CD4-positive, CD25-positive, alpha-beta regulatory T cell (primary cell): ENCODE measurements around the gene GPR89A. TPM values are rescaled to one million over a fixed set of nuclear protein-coding genes. Genes with fewer than 3 reads are reported as not detected.
A peak's percentile ranks its signal among the peaks of the same experiment; 100 is the strongest.
"Not testable (repeated sequence)": the region's sequence is repeated elsewhere in the genome, so short reads cannot be mapped to it uniquely, and the experiment has no call there.

ENCODE experiments used
- ATAC-seq, 2 donors: fragments of 150-1000 bp; cut with Tn5 transposase; one replicate each; pipeline ENCODE4 v1.10.0; 2021; ENCODE audit warnings: low read depth in 2 of 2, moderate number of reproducible peaks in 2 of 2, moderate library complexity in 1 of 2
- DNase-seq, 3 donors: peaks; one replicate each; pipeline versions ENCODE4 v3.0.0 to v3.0.0-alpha.2; 2012 to 2022; ENCODE audit warnings: mixed read lengths in 1 of 3
- H3K27ac ChIP-seq: one replicate; pipeline ENCODE4 v1.7.0; 2013; ENCODE audit warnings: mild to moderate bottlenecking, low read length; ENCODE audit not compliant: insufficient read depth, poor library complexity, severe bottlenecking
- H3K27me3 ChIP-seq: one replicate; pipeline ENCODE4 v1.7.0; 2013; ENCODE audit warnings: low read length; ENCODE audit not compliant: control insufficient read depth, insufficient read depth
- H3K36me3 ChIP-seq: one replicate; pipeline ENCODE4 v1.7.0; 2013; ENCODE audit warnings: mild to moderate bottlenecking, low read length, moderate library complexity; ENCODE audit not compliant: control insufficient read depth, insufficient read depth
- H3K4me1 ChIP-seq: 2 replicates; pipeline ENCODE4 v1.7.0; 2013; ENCODE audit warnings: mild to moderate bottlenecking, low read length; ENCODE audit not compliant: insufficient read depth, control insufficient read depth, poor library complexity, severe bottlenecking
- H3K4me3 ChIP-seq: one replicate; pipeline ENCODE4 v1.7.0; 2013; ENCODE audit warnings: low read depth, mild to moderate bottlenecking, low read length, moderate library complexity
- H3K9me3 ChIP-seq, 2 experiments: 1 replicate in 1 of 2; 2 replicates in 1 of 2; pipeline ENCODE4 v1.7.0; 2013; ENCODE audit warnings: low read length in 2 of 2, mild to moderate bottlenecking in 1 of 2, moderate library complexity in 1 of 2; ENCODE audit not compliant: control insufficient read depth in 2 of 2
- H3K27ac Mint-ChIP-seq, 3 donors: one replicate each; pipeline ENCODE4 v1.8.0; 2020 to 2022; ENCODE audit warnings: mild to moderate bottlenecking in 3 of 3, mixed read lengths in 3 of 3, moderate library complexity in 2 of 3
- H3K27me3 Mint-ChIP-seq: one replicate; pipeline ENCODE4 v1.8.0; 2022; ENCODE audit warnings: mild to moderate bottlenecking, mixed read lengths
- H3K36me3 Mint-ChIP-seq: one replicate; pipeline ENCODE4 v1.8.0; 2020; ENCODE audit warnings: mixed read lengths
- H3K4me1 Mint-ChIP-seq, 4 donors: one replicate each; pipeline ENCODE4 v1.8.0; 2020 to 2022; ENCODE audit warnings: mixed read lengths in 4 of 4, mild to moderate bottlenecking in 1 of 4
- H3K4me3 Mint-ChIP-seq, 4 donors: one replicate each; pipeline ENCODE4 v1.8.0; 2020 to 2022; ENCODE audit warnings: mild to moderate bottlenecking in 4 of 4, mixed read lengths in 4 of 4, moderate library complexity in 3 of 4
- H3K9me3 Mint-ChIP-seq, 7 donors: one replicate each; pipeline ENCODE4 v1.8.0; 2020 to 2022; ENCODE audit warnings: mixed read lengths in 7 of 7, mild to moderate bottlenecking in 3 of 7, moderate library complexity in 2 of 7
- polyA plus RNA-seq, 4 donors: library from polyadenylated mRNA; unstranded; fragments of 300-500 nt; fragmentation: Illumina TruSeq; gene quantifications; one replicate each; pipeline ENCODE4 v1.2.3, GENCODE V29; 2021
- total RNA-seq: library from RNA; stranded (reverse); gene quantifications from one replicate; pipeline ENCODE4 v1.2.3, GENCODE V29; 2022

GPR89A gene
- total and polyA plus RNA-seq, 5 donors from 2014 or later: 21.9 to 39.0 (median 27.0) TPM

DNA sequence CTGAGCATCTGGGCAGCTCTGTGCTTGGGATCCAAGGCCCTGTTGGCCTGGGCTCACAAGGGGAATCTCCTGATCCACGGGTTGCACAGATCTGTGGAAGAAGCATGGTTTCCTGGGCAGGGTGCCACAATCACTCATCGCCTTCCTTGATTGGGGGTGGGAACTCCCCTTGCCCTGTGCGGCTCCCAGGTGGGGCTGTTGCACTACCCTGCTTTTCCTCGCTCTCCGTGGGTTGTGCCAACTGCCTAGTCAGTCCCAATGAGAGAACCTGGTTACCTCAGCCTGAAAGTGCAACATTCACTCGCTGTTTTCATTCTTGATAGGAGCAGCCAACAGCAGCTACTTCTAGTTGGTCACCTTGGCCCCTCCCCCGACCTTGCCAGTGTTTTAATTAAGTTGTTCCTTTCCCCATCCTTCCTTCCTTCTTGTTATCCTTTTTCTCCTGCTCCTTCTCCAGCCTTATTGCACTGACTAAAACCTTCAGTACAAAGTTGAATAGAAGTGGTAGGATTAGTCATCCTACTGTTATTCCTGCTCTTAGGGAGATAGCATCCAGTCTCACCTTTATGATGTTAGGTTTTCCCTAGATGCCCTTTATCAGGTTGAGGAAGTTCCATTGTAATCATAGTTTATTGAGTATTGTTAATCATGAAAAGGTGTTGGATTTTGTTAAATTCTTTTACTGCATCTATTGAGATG lies 48.6 kb downstream of the GPR89A start:
- not testable (repeated sequence) for H3K27me3 ChIP-seq, H3K4me1 ChIP-seq, H3K4me3 ChIP-seq, ATAC-seq, H3K4me3 Mint-ChIP-seq, H3K27ac ChIP-seq, H3K4me1 Mint-ChIP-seq, H3K9me3 Mint-ChIP-seq, DNase-seq, H3K36me3 ChIP-seq, H3K27ac Mint-ChIP-seq, H3K9me3 ChIP-seq, H3K27me3 Mint-ChIP-seq
- H3K36me3 Mint-ChIP-seq: peaks cover 15% of the 10 kb centered on the region

DNA sequence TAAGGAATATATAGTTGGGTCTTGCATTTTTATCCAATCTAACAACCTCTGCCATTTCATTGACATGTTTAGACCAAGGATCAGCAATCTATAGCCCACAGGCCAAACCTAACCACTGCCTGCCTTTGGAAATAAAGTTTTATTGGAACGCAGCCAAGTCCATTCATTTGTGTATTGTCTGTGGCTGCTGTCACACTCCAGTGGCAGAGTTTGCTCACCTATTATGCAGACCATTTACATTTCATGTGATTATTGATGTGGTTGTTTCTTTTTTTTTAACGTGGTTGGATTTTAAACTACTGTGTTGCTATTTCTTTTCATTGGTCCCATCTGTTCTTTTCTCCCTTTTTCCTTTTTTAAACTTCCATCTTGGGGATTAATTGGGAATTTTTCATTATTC lies 54.7 kb downstream of the GPR89A start:
- H3K27me3 ChIP-seq, H3K27ac ChIP-seq, H3K4me3 ChIP-seq, H3K27me3 Mint-ChIP-seq, ATAC-seq, H3K27ac Mint-ChIP-seq, H3K9me3 ChIP-seq, DNase-seq, H3K4me3 Mint-ChIP-seq, H3K9me3 Mint-ChIP-seq, H3K36me3 ChIP-seq, H3K4me1 Mint-ChIP-seq, H3K4me1 ChIP-seq: not testable (repeated sequence)
- peaks cover 11% of the 10 kb centered on the region for H3K36me3 Mint-ChIP-seq

DNA sequence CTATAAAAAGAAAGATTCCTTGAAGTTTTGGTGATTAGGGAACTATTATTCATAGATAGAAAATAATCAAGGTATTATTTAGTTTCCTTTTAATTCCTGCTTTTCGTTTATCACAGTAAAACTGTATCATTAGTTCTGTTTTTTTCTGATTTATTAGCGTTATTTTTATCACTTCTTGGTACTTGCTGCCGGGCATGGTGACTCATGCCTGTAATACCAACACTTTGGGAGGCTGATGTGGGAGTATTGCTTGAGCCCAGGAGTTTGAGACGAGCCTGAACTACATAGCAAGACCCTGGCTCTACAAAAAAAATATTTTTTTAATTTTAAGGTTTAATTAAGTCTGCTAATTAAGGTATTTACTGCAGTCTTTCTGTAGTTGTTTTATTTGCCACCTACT lies 57.2 kb downstream of the GPR89A start:
- not testable (repeated sequence) for H3K9me3 ChIP-seq, H3K4me3 ChIP-seq, H3K4me1 Mint-ChIP-seq, DNase-seq, H3K36me3 ChIP-seq, H3K4me3 Mint-ChIP-seq, H3K27ac ChIP-seq, H3K4me1 ChIP-seq, ATAC-seq, H3K27ac Mint-ChIP-seq, H3K27me3 ChIP-seq, H3K27me3 Mint-ChIP-seq, H3K9me3 Mint-ChIP-seq
- peaks cover 11% of the 10 kb centered on the region for H3K36me3 Mint-ChIP-seq

DNA sequence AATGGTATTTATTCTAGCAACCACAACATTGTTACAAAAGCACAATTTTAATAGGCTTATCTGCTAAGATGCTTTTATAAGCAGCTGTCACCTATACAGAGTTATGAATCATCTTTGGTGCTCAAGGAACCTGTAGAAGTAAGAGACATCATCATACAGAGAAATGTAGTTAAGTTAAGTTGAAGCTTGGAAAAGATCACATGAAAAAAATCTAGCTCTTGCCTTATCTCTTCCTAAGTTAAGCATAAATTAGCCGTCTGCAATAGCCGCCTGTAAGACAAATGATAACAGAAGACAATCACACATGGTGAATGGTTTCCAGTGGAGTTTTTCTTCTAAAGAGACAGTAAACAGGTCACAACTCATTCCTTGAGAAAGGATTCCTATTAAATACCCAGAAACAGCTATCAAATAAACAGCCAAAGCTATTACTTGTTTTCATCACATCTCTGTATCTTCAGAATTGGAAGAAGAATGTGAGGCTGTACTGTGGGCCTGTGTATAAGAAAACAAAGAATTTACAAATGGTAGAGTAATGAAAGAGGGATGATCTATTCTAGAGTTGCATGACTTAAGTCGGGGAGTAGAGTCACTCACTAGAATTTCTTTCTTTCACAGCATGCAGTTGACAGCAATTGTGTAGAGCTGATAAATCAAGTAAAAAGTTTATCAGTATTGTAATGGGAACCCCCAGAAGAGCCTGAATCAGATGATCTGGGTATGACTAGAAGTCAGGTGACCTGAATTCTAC lies 63.4 kb downstream of the GPR89A start:
- DNase-seq, H3K4me3 ChIP-seq, H3K27ac Mint-ChIP-seq, H3K27ac ChIP-seq, H3K9me3 ChIP-seq, ATAC-seq, H3K27me3 Mint-ChIP-seq, H3K36me3 ChIP-seq, H3K27me3 ChIP-seq, H3K4me3 Mint-ChIP-seq, H3K9me3 Mint-ChIP-seq, H3K4me1 ChIP-seq: not testable (repeated sequence)
- H3K4me1 Mint-ChIP-seq: peaks cover 0 to 12% (median 8%) of the 10 kb centered on the region in 4 donors
- H3K36me3 Mint-ChIP-seq: peaks cover 11% of the 10 kb centered on the region

- H3K9me3 ChIP-seq, H3K36me3 Mint-ChIP-seq, ATAC-seq, H3K4me3 Mint-ChIP-seq, H3K27ac ChIP-seq, H3K27ac Mint-ChIP-seq, H3K27me3 Mint-ChIP-seq, H3K27me3 ChIP-seq, DNase-seq, H3K4me1 ChIP-seq, H3K9me3 Mint-ChIP-seq, H3K36me3 ChIP-seq, H3K4me3 ChIP-seq: not testable (repeated sequence)
- peaks cover 0 to 12% (median 7%) of the 10 kb centered on the region in 4 donors for H3K4me1 Mint-ChIP-seq
Observed at GRCh38 chr1:145673217-145673616, 65.4 kb downstream of the GPR89A start.

DNA sequence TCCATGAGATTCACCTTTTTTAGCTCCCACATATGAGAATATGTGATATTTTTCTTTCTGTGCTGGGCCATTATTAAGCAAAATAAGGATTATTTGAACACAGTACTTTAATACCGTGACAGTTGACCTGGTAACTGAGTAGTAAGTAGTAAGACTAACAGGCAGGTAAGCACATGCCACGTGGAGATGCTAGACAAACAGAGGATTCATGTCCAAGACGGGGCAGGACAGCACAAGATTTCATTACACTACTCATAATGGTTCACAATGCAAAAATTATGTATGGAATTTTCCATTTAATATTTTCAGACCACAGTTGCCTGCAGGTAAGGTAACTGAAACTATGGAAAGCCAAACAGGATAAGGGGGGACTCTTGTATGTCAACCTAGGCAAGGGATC lies 77.1 kb downstream of the GPR89A start:
- not testable (repeated sequence) for ATAC-seq, H3K9me3 Mint-ChIP-seq, DNase-seq

GRCh38 chr1:145686078-145686477 lies 78.3 kb downstream of the GPR89A start:
- H3K4me1 ChIP-seq: peaks cover 14% of the 10 kb centered on the region
- not testable (repeated sequence) for H3K36me3 Mint-ChIP-seq, ATAC-seq, H3K9me3 Mint-ChIP-seq, H3K27me3 ChIP-seq, H3K4me3 Mint-ChIP-seq, H3K27ac ChIP-seq, DNase-seq, H3K27ac Mint-ChIP-seq, H3K4me3 ChIP-seq, H3K36me3 ChIP-seq, H3K9me3 ChIP-seq, H3K27me3 Mint-ChIP-seq
- H3K4me1 Mint-ChIP-seq: peaks cover 8 to 26% (median 18%) of the 10 kb centered on the region in 4 donors

More for the DNA sequence above, 77.1 kb downstream of the GPR89A start:
- peaks cover 0 to 16% (median 6%) of the 10 kb centered on the region in 4 donors for H3K4me1 Mint-ChIP-seq
- H3K9me3 ChIP-seq, H3K36me3 Mint-ChIP-seq, H3K4me3 Mint-ChIP-seq, H3K4me3 ChIP-seq, H3K27ac ChIP-seq, H3K4me1 ChIP-seq, H3K27me3 ChIP-seq, H3K36me3 ChIP-seq, H3K27ac Mint-ChIP-seq, H3K27me3 Mint-ChIP-seq: not testable (repeated sequence)

- H3K36me3 ChIP-seq: no peaks in the 10 kb centered on the region
- ATAC-seq: no peak
- Mint-ChIP-seq H3K27me3 (no peaks in the 10 kb centered on the region), H3K4me3 (no peak overlapping the region), H3K4me1 (peaks cover 8 to 26% (median 21%) of the 10 kb centered on the region in 4 donors), H3K36me3 (no peaks in the 10 kb centered on the region), H3K27ac (peak overlapping the region in 2 of 3 donors; percentile 2 to 5), H3K9me3 (no peaks in the 10 kb centered on the region)
- no peak for DNase-seq
- no peak overlapping the region for H3K4me3 ChIP-seq
- peaks cover 14% of the 10 kb centered on the region for H3K4me1 ChIP-seq
- no peaks in the 10 kb centered on the region for H3K9me3 ChIP-seq
- no peaks in the 10 kb centered on the region for H3K27me3 ChIP-seq
- no peak overlapping the region for H3K27ac ChIP-seq
Observed at GRCh38 chr1:145688328-145688727, 80.5 kb downstream of the GPR89A start.
